Transverse colon (tissue), 4 donors: ENCODE measurements around the gene NDRG3. TPM values are rescaled to one million over a fixed set of nuclear protein-coding genes. Genes with fewer than 3 reads are reported as not detected.
"Not testable (repeated sequence)": the region's sequence is repeated elsewhere in the genome, so short reads cannot be mapped to it uniquely, and the experiment has no call there.

Source experiments
- DNase-seq: peaks from one replicate; pipeline ENCODE4 v3.0.0-alpha.2; 2019
- H3K27ac ChIP-seq, 4 donors: fragments of 200-600 bp; sonication (generic); 2 replicates each; pipeline ENCODE4 v1.5.1; 2016 to 2018; ENCODE audit warnings: inconsistent platforms in 4 of 4
- H3K27me3 ChIP-seq: fragments of 200-600 bp; sonication (generic); 2 replicates; pipeline ENCODE4 v1.5.1; 2017; ENCODE audit warnings: inconsistent platforms
- H3K36me3 ChIP-seq, 4 donors: fragments of 200-600 bp; sonication (generic); 2 replicates each; pipeline ENCODE4 v1.5.1; 2017 to 2019; ENCODE audit warnings: inconsistent platforms in 4 of 4
- H3K4me1 ChIP-seq, 4 donors: fragments of 200-600 bp; sonication (generic); 2 replicates each; pipeline ENCODE4 v1.5.1; 2017 to 2020; ENCODE audit warnings: inconsistent platforms in 4 of 4
- H3K4me3 ChIP-seq, 4 donors: fragments of 200-600 bp; sonication (generic); 1 replicate in 1 of 4; 2 replicates in 3 of 4; pipeline versions ENCODE4 v1.5.1 to v1.6.1; 2017 to 2019; ENCODE audit warnings: inconsistent platforms in 4 of 4
- H3K9me3 ChIP-seq, 2 donors: fragments of 200-600 bp; sonication (generic); 2 replicates each; pipeline ENCODE4 v1.5.1; 2017 to 2019; ENCODE audit warnings: inconsistent platforms in 2 of 2
- EP300 ChIP-seq: sonication (generic); formaldehyde crosslinking; IDR thresholded peaks from one replicate; pipeline ENCODE4 v1.6.1; 2017; ENCODE audit warnings: antibody characterized with exemption, low read depth
- POLR2A ChIP-seq: fragments of 450-650 bp; IDR thresholded peaks from one replicate; pipeline ENCODE4 v1.6.1; 2016; ENCODE audit warnings: antibody characterized with exemption, mild to moderate bottlenecking, moderate library complexity
- POLR2AphosphoS5 ChIP-seq, 3 donors: sonication (generic); formaldehyde crosslinking; IDR thresholded peaks; one replicate each; pipeline ENCODE4 v1.6.1; 2016; ENCODE audit warnings: antibody characterized with exemption in 3 of 3
- WGBS, 2 donors: methylation state at CpG; one replicate each; pipeline ENCODE4 v1.1.5; 2018; ENCODE audit warnings: low coverage in 1 of 2; 5-methylcytosine and 5-hydroxymethylcytosine counted together
- in situ Hi-C, 4 donors: fragments of 200-750 bp; cut with MboI; loops; one replicate each; pipeline versions ENCODE4 v1.15.0 to v1.15.1; 2017; ENCODE audit warnings: low sequenced_read_pairs in 3 of 4, low pct_ligation_motif_present in 1 of 4, low pct_unique_long_range_greater_than_20kb in 1 of 4
- intact Hi-C: fragments of 100-400 bp; cut with DNase I; formaldehyde crosslinking; loops from one replicate; pipeline ENCODE4 v1.15.1; 2023; ENCODE audit warnings: low total_unique reads
- total RNA-seq, 4 donors: library from RNA; depleted of rRNA; stranded (reverse); fragments of >200 nt; gene quantifications; one replicate each; pipeline ENCODE4 v1.1.0, GENCODE V29; 2016
- TF ChIP-seq, protein P1 (sequence below), 5 experiments: fragments of 200-600 bp in 3 of 5; fragments of 450-650 bp in 2 of 5; sonication (generic) in 3 of 5; IDR thresholded peaks; 1 replicate in 2 of 5; 2 replicates in 3 of 5; pipeline ENCODE4 v1.5.1; 2016 to 2017; ENCODE audit warnings: antibody characterized with exemption in 5 of 5, inconsistent platforms in 3 of 5, mild to moderate bottlenecking in 2 of 5, moderate library complexity in 1 of 5

Gene NDRG3
- total RNA-seq, 4 donors from 2014 or later: 1.9 to 54.7 (median 33.1) TPM

- Histone ChIP-seq H3K4me3 (no peak overlapping the region), H3K9me3 (no peaks in the 10 kb centered on the region), H3K27me3 (no peaks in the 10 kb centered on the region), H3K36me3 (no peaks in the 10 kb centered on the region), H3K4me1 (peaks cover 0 to 13% (median 6%) of the 10 kb centered on the region in 4 donors), H3K27ac (no peak overlapping the region)
- no peak for DNase-seq
- no peak for TF ChIP-seq POLR2A
- TF ChIP-seq, protein P1, sequence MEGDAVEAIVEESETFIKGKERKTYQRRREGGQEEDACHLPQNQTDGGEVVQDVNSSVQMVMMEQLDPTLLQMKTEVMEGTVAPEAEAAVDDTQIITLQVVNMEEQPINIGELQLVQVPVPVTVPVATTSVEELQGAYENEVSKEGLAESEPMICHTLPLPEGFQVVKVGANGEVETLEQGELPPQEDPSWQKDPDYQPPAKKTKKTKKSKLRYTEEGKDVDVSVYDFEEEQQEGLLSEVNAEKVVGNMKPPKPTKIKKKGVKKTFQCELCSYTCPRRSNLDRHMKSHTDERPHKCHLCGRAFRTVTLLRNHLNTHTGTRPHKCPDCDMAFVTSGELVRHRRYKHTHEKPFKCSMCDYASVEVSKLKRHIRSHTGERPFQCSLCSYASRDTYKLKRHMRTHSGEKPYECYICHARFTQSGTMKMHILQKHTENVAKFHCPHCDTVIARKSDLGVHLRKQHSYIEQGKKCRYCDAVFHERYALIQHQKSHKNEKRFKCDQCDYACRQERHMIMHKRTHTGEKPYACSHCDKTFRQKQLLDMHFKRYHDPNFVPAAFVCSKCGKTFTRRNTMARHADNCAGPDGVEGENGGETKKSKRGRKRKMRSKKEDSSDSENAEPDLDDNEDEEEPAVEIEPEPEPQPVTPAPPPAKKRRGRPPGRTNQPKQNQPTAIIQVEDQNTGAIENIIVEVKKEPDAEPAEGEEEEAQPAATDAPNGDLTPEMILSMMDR (IDR thresholded peaks at IDR 0.05): no peak
- no peak for TF ChIP-seq EP300
- no peak for TF ChIP-seq POLR2AphosphoS5 (IDR thresholded peaks at IDR 0.05)
- in situ Hi-C loops (loop anchor here in 1 of 4 donors (25.0 kb wide), 1 partner anchor 266 kb away; the partner anchor contains the start of gene TLDC2), intact Hi-C loops (no loop called here)
- WGBS, 2 donors: 91% methylated on average over 5 of the region's 5 CpGs; no CpG with 5 or more reads in 1 of the 2 donors
Observed at GRCh38 chr20:36620917-36621316, 125.0 kb downstream of the NDRG3 start.

DNA sequence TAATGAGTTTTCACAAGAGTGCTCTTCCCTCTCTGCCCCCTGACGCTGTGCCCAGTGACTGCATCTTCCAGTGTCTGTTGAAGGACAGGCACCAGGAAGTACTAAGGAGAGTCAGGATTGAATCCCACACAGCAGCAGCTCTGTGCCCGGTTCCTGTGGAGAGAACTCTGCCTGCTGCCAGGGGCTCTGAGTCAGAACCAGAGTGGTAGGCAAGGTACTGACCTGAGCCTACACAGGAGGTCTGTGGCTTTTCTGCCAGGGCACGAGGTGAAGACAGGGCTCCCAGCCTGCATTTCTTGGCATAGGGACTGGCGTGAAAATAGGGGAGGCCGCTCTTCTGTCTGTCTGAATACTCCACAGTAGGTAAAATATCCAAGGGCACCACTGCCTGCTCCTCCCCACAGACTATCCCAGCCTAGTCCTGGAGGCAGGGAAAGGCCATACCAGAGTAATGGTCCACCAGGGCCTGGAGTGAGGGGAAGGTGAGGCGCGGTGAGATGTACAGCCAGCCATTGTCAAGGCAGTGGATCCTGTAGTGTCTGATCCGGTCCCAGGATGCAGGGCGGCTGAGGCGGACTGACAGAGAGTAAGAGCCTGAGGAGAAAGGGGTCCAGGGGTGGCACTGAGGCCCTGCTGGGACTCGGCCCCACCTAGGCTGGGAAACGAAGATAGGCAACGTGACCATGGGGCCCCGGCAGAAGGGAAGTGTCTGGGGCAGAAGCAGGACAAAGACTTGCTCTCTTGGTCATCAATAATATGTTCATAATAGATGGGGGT is 130.9 kb downstream of the NDRG3 start:
- Histone ChIP-seq H3K4me1 (no peaks in the 10 kb centered on the region), H3K4me3 (no peak overlapping the region), H3K27ac (no peak overlapping the region), H3K9me3 (no peaks in the 10 kb centered on the region), H3K36me3 (peaks cover 0 to 35% (median 17%) of the 10 kb centered on the region in 4 donors), H3K27me3 (no peaks in the 10 kb centered on the region)
- TF ChIP-seq, protein P1 (IDR thresholded peaks at IDR 0.05): no peak
- no peak for TF ChIP-seq EP300
- TF ChIP-seq POLR2AphosphoS5 (IDR thresholded peaks at IDR 0.05): no peak
- TF ChIP-seq POLR2A: no peak
- WGBS, 2 donors: 83 to 89% methylated on average over 1 to 14 of the region's 14 CpGs
- DNase-seq: no peak
- in situ Hi-C loops: loop anchor here in 1 of 4 donors (25.0 kb wide), 1 partner anchor 272 kb away; the partner anchor contains the start of gene TLDC2
- intact Hi-C loops: no loop called here

DNA sequence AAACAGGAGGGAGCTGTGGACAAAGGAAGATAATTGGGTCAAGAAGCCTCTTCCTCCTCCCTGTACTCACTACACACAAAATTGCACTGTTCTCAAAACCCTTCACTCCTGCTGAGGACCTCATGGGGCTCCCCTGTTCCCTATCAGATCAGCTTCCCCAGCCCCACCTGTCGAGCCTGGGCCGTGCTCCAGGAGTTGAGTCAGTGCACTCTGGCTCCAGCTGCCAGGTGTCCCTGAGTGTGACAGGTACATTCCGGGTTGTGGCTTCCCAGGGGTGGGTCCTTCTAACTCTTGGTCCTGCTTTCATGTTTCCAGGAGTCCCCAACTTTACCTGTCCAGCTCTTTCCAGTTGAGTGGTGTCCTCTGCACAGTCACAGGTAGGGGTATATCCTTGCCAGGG is 131.9 kb downstream of the NDRG3 start:
- no peaks in the 10 kb centered on the region for H3K27me3 ChIP-seq
- H3K9me3 ChIP-seq: no peaks in the 10 kb centered on the region
- TF ChIP-seq POLR2A (no peak), POLR2AphosphoS5 (IDR thresholded peaks at IDR 0.05) (no peak), EP300 (no peak)
- TF ChIP-seq, protein P1 (IDR thresholded peaks at IDR 0.05): no peak
- H3K36me3 ChIP-seq: peaks cover 0 to 44% (median 21%) of the 10 kb centered on the region in 4 donors
- intact Hi-C loops (no loop called here), in situ Hi-C loops (loop anchor here in 1 of 4 donors (25.0 kb wide), 1 partner anchor 273 kb away; the partner anchor contains the start of gene TLDC2)
- 59% methylated on average over 3 of the region's 3 CpGs; no CpG with 5 or more reads in 1 of the 2 donors for WGBS, 2 donors
- no peak overlapping the region for H3K27ac ChIP-seq
- H3K4me3 ChIP-seq: no peak overlapping the region
- peak; percentile 42 for DNase-seq
- H3K4me1 ChIP-seq: no peaks in the 10 kb centered on the region

DNA sequence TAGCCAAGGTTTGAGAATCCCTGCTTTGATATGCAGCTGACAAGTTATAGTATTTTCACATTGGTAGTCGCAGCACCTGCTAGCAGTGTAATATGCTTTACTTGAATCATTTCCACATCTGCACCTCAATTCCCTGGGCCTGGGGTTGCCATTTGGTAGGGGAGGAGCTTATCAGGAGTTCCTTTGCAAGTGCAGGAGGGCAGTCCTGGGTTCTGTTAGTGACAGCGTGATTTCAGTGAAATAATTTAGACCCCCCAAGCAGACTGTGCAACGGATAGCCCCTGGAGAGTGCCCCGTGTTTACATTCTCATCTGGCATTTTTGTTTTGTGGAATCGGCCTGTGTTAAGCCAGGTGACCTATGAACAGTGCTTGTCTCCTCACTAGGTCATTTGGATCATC is 134.3 kb downstream of the NDRG3 start:
- Histone ChIP-seq H3K9me3 (no peaks in the 10 kb centered on the region), H3K27me3 (no peaks in the 10 kb centered on the region), H3K36me3 (peaks cover 0 to 46% (median 22%) of the 10 kb centered on the region in 4 donors), H3K27ac (no peak overlapping the region), H3K4me3 (no peak overlapping the region), H3K4me1 (peaks cover 8 to 17% (median 13%) of the 10 kb centered on the region in 4 donors)
- TF ChIP-seq, protein P1 (IDR thresholded peaks at IDR 0.05): no peak
- no peak for TF ChIP-seq POLR2A
- TF ChIP-seq POLR2AphosphoS5 (IDR thresholded peaks at IDR 0.05): no peak
- no peak for TF ChIP-seq EP300
- 64 to 90% methylated on average over 4 to 5 of the region's 5 CpGs for WGBS, 2 donors
- DNase-seq: no peak
- in situ Hi-C loops: loop anchor here in 1 of 4 donors (25.0 kb wide), 1 partner anchor 276 kb away; the partner anchor contains the start of gene TLDC2
- intact Hi-C loops: no loop called here

DNA sequence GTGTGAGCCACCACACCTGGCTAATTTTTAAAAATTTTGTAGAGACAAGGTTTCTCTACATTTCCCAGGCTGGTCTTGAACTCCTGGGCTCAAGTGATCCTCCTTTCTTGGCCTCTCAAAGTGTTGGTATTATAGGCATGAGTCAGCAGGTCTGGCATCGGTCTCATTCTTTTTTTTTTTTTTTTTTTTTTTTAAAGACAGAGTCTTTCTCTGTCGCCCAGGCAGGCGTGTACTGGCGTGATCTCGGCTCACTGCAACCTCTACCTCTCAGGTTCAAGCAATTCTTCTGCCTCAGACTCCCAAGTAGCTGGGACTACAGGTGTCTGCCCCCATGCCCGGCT is 137.5 kb downstream of the NDRG3 start:
- H3K9me3 ChIP-seq, DNase-seq, H3K4me3 ChIP-seq, H3K27me3 ChIP-seq: not testable (repeated sequence)
- WGBS, 2 donors: 78 to 88% methylated on average over 6 of the region's 6 CpGs
- in situ Hi-C loops: loop anchor here in 3 of 4 donors (10.0 to 25.0 kb wide), 2 partner anchors 54 to 279 kb away; partner anchors contain the start of gene TLDC2 (in 1 of the 3)
- H3K27ac ChIP-seq: peak overlapping the region in 3 of 4 donors; percentile 93 to 98 (median 93)
- H3K36me3 ChIP-seq: peaks cover 0 to 42% (median 18%) of the 10 kb centered on the region in 4 donors
- H3K4me1 ChIP-seq: peaks cover 8 to 26% (median 20%) of the 10 kb centered on the region in 4 donors
- intact Hi-C loops: loop anchor here (10.0 kb wide), 1 partner anchor 146 kb away; no protein-coding TSS in a partner anchor
